NOMO-1 treated with dmso at 0.1 percent for 144 hours (cell line): Measurements from ENCODE around the gene TSC22D2.

Experiments
- DNase-seq: peaks from one replicate; lab custom pipeline; 2025; ENCODE audit not compliant: unreplicated experiment; lab: John Stamatoyannopoulos, UW

The TSC22D2 gene

DNA sequence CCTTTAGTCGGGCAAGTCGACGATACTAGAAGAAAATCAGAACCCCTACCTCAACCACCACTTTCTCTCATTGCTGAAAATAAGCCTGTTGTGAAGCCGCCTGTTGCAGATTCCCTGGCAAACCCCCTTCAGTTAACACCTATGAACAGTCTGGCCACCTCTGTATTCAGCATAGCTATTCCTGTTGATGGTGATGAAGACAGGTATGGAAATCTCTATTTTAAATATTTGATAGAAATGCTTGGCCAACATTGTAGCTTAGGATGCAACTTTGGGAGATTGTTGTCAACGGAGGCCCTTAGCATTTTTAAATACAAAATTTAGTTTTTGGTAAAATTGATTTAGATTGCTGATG is 3.0 kb downstream of the TSC22D2 start:
- no peak for DNase-seq

DNA sequence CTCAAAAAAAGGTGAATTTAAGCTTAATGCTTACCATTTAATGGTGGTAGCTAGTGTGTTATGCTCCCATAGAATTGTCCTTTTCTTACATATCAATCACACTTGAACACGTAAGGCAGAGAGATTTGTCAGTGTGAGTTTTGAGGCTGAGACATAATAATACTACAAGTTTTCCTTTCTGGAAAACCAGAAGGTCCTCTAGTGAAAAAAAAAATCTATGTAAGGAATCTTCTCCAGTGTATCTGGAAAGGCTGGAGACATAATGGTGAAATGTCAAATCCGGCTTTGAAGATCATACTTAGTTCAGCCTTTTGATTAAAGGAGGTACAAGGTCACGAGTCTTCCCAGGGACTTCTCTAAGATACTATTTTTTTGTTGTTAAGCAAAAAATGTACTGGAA is 3.4 kb downstream of the TSC22D2 start:
- DNase-seq = no peak

DNA sequence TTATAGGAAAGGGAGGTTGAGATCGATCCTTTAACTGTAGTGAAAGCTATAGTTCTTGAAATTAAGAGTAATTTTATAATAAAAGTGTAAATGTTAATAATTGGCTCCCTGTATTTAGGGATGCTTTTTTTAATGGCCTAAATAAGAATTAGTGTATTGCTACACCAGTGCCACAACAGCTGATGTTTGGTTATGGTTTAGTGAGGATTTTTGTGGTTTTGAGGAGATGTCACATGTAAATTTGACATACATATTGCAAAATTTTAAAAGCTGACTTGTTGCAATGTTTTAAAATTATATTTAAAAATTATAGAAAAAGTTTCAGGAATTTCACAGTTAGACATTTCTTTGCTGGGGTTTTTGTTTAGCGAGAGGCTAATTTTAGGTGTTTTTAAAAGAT is 3.9 kb downstream of the TSC22D2 start:
- DNase-seq = no peak

DNA sequence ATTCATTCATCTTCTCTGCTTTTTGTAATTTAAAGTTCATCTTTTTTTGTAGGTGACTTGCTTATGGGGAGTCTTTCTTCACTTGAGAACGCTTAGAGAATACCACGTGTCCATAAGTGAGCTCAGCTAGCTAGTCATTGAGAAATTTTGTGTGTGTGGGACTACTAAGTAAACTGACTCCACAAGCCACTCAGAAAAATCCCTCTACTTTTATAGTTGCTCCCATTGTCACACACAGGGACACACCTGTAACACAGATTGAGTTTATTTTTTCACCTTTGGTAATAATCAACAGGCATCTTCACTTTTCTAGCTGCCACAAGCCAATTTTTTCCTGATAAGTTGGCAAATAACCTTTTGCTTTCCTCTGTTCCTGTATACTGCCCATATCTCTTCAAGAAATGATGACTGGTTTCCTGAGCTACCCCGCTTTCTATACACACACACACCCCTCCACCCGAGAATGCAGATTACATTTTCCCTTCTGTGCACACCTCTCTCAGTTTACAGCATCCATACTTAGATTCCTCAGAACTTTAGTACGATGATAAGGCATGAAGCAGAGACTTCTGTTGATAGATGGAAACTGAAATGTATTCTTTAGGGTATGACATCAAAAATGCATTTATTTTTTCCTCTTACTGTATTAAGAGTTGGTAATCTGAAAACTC is 4.6 kb downstream of the TSC22D2 start:
- DNase-seq = no peak

DNA sequence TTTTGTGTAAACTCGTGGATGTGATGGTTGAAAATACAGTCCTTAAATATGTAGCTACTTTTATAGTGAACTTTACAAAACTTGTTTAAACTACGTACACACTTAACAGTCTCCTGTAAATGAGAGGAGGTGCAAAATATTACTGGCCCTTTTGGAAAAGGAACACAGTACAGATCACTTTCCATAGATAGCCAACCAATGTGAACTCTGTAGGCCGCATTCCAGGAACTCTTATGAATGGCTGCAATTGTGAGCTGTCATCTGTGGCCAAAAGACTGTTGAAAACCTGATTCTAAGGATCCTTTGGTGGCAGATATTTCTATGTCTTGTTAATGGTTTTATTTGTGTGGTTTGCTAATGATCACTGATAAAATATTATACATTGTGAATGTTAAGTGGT is 6.2 kb downstream of the TSC22D2 start:
- DNase-seq = no peak

DNA sequence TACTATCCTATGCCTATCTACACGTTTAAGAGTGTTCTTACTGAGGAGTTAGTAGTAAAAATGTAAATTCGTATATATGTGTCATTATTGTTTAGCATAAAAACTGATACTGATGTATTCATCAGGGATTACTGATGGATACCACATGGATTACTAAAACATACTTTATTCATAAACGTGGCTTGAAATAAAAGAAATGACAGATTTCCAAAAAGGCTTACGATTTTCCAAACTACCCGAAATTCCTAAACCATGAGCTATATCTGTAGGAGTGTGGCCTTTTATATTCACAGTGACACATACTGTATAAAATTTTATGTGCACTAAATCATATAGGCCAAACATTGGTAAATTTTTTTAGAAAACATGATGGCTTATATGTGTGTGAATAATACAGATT is 6.9 kb downstream of the TSC22D2 start:
- no peak for DNase-seq

DNA sequence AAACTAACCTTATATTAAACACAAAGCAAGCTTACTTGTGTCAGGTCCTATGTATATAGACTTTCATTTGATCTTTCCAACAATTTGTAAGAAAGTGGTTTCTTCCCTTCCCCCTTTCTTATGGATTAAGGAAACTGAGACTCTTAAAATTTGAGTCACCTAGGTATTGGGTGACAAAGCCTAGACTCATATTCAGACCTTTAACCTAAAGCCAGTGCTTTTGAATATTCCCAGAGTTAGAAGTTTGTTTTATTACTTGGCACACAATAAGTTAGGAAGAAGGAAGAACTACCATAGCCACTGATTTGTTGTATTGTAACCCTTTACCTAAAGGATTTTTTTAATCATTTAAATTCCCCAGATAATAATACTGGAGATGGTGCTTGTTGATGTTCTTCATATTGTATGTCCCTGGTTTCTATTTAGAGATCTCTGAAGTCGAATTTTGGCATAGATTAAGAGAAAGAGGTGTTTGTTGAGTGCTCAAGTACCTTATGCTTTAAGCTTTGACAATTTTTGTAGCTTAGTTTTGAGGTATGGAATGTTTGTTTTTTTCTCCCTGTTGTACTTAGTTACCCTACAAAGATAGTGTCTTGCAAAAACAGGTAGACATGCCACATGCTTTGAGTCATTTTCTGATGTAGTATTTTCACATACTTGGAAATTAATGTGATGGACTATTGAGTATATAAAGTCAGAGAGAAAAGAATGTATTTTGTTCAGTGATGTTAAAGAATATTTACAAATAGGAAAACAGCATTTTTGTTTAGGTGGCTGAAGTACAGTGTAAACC is 11.2 kb downstream of the TSC22D2 start:
- no peak for DNase-seq

DNA sequence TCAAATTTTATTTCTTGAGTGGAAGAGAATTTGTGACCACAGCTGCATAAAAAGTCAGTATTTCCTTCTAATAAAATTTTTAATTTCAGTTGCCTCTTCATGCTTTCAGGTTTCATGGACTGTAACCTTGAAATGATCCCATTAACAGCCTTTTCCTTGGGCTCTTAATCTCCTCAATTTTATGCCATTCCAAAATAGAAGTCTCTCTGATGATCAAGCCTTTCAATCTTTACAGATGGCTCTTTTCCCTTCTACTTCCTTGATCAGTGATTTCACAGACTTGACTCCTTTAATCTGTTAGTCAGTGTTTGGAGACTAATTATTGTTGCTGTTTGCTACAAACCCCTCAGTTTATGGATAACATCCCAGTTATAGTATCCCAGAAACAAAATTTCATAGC is 11.9 kb downstream of the TSC22D2 start:
- no peak for DNase-seq

DNA sequence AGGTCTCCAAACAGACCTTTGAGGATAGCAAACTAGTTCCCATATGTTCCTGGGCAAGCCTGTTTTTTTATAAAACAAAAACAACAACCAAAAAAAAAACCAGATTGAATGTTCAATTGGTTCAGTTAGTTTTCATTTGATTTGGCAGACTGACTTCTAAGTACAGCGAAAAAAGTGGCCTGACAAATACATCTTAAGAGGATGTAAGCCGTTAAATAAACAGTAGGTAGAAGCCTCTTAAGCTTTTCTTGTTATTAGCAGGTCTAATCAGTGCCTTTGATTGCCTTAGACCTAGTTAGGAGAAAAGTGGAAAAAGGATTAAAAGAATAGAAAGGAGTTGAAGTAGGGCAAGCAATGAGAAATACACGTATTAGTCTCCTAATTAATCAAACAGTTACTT is 13.2 kb downstream of the TSC22D2 start:
- no peak for DNase-seq

DNA sequence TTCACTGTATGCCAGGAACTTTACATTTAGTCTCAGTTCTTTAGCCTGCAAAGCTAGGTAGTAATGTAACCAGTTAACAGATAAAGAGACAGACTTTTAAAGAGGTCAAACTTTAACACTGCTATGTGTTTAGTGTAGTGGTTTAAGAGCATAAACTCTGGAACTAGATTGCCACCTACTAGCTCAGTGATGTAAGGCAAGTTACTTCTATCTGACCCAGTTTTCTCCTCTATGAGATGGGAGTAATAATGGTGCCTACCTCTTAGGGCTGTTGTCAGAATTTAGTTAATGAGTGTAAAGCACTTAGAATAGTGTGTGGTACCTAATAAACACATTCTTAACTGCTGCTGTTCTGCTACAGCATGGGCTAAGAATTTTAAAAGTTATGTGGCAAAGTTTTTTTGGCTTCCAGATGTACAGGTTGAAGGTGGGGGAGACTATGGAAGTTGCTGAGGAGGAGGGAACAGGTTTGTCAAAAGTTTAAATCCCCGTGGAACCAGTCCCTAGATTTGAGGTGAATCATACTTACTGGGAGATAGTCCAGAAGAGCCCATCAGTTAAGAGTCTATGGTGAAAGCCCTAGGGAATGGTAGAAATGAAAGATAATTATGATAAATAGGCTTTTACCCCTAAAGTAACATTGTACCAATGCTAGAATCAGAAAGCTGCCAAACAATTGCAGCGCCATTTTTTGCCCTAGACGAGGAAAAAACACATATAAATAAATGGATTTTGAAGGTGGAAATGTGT is 13.9 kb downstream of the TSC22D2 start:
- no peak for DNase-seq

DNA sequence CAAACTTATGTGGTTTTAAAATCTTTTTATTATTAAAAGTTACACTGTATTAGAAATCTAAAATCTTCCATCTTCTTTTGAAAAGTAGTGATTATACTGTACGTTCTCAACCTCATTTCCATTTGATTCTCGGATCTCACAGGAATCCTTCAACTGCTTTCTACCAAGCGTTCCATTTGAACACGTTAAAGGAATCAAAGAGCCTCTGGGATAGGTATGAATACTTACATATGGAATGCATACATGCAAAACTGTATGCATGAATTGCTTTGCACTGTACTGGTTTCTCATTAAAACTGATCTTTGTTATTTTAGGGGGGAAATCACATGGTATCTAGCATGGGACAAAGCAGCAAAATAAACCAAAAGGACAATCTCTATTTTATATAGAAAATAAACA is 14.8 kb downstream of the TSC22D2 start:
- no peak for DNase-seq

DNA sequence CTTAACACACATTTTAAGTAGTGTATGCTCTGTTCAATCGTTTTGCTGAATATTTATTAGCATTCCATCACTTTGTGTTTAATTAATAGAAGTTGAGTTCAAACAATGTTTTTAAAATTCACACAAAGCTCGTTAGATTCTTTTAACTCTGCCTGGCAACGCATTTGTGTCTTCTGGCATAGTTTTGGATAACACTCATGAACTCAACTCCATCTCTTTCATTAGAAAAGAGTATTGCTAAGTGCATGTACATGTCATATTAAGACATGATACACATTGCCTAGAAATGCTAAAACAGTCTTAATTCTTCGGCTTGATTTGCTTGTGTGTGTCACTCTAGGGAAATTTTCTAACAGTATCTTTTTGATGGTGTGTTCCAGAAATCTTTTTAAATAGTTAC is 15.7 kb downstream of the TSC22D2 start:
- no peak for DNase-seq

DNA sequence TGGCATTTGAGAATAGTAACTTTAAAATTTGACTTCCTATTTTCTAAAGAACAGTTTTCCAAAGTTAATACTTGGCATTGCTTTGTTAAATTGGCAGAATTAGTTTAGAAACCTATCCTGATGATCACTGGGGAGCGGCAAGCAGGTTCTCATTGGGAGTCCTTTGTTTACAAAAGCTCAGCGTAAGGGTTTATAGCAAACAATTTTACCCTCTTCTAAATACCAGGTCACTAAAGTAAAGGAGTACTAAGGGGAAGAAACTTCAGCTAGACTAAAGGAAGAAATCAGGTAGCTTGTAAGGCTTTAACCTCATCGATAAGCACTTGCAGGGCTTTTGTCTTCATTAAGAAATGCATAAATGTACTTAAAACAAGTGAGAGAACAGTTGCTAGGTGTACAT is 18.2 kb downstream of the TSC22D2 start:
- no peak for DNase-seq

DNA sequence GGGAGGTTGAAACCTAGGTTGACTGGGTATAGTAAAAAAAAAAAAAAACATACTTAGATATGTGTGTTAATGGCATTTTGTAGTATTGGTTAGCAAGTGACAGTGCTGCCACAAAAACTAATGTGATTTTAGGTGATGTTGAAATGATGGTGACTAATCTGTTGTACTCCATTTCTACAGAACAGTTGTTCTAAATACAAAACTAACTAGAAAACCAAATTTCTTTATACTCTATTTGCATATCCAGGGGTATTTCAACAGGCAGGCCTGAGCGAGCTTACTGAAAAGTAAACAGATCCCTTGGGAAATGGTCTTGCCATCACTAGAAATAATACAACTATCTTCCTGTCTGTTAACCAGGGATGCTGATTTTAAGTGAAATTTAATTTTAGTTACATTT is 20.5 kb downstream of the TSC22D2 start:
- DNase-seq = no peak

DNA sequence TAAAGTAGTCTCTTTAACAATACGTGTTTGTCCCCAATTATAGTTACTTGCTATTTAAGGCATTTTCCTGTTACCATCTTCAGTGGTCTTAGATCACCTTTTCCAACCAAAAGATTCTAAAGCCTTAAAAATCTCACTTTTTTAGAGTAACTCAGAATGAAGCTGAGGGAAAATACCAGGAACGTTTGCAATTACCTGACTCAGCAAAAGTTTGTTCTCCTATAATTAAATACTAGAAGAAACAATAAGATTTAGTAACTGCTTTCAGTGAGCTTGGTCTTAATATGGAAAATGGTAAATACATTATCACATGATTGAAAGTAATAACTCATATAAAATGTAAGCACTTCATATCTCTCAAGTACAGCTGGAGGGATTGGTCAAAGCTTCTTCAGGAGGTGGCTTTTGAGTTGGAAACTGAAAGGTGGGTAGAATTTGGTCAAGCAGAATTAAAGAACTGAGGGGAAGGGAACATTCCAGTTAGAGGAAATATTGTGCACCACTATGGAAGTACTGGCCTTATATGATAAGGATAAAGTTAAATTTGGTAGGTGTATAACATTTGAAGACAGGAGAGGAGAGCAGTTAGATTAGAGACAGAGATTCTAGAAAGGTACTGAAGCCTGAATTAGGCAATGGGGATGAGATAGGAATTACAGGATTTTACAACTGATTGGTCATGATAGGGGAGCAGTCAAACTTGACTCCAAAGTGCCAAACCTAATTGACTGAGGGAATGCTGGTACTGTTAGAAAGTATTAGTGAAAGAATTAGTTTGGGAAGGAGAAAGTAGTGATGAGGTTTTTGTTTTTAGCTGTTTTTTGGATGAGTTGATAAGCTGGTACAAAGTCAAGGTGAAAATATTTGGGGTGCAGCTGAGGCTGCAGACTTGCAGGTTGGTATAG is 21.9 kb downstream of the TSC22D2 start:
- DNase-seq = no peak

DNA sequence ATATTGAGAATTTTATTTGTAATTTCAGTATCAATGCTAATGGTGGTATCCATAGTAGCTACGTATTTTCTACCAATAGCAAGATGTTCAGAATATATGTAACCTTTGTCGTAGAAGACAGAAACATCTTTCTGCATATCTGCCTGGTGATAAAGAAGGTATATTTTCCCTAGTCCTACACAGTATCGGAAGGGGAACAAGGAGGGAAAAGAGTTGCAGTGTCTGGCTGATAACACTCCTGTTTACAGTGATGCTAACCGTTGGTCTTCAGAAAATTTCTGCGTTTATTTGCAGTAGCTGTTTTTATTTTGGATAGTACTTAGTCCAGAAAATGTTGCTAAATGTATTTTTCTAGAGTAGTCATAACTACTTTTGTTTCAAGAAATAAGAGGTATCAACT is 25.2 kb downstream of the TSC22D2 start:
- DNase-seq = no peak

DNA sequence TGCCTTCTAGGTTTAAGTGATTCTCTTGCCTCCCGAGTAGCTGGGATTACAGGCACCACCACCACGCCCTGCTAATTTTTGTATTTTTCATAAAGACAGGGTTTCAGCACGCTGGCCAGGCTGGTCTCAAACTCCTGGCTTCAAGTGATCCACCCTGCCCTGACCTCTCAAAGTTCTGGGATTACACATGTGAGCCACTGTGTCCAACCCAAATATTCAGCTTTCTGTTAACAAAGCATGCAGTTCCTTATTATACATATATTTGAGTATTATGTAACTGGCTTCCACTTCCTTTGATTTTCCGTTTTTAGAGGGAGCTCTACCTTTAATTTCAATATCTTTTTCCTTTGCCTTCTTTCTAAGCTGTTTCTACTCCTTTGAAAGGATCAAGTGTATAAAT is 26.1 kb downstream of the TSC22D2 start:
- no peak for DNase-seq

DNA sequence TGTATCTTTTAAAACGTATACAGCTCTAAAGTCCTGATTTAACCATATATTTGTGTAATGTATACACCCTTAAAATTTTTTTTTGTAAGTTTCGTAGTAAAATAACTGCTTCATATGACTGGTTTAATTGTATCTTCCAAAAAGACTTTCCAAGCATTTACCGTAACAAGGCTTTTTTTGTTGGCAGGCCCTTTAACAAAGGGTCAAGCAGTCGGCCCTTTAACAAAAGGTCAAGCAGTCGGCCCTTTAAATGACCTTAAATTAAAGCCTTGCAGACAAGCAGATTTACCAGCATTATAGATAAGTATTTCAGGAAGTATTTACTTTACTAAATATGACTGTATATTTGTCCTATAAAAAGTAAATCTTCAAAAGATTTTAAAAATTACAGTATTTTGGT is 28.1 kb downstream of the TSC22D2 start:
- no peak for DNase-seq

DNA sequence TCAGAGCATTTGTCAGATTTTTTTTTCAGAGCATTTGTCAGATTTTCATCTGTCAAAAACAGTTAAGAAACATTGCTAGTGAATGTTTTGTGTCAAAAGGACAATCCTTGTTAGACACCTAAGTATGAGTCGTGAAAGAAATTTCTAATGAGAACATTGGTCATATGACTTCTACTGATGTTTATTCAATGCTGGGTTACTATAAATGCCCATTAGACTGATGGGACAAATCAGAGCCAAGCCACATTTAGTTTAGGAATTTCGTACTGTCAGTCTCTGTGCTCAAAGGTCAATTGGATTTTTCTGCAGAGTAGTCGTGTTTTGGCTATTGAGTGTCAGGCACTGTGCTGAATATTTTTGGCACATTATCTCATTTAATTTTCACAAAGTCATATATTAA is 31.6 kb downstream of the TSC22D2 start:
- no peak for DNase-seq

DNA sequence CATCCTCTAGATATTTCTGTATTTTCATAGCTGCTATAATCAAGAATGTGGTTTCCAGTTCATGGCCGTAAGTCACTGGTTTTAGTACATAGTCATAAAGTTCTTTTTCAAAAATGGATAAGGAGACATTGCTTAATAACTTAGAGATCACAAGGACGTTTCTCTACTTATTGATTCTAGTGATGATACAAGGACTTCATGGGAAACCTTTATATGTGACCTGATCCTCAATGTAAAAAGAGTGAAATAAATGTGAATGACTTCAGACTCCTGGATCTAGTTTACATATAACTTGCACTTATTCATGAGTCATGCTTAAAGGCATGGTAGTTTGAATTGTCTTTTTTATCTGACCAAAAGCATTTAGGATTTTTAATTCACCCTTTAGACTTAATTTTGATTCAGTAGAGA is 35.2 kb downstream of the TSC22D2 start:
- DNase-seq = no peak

DNA sequence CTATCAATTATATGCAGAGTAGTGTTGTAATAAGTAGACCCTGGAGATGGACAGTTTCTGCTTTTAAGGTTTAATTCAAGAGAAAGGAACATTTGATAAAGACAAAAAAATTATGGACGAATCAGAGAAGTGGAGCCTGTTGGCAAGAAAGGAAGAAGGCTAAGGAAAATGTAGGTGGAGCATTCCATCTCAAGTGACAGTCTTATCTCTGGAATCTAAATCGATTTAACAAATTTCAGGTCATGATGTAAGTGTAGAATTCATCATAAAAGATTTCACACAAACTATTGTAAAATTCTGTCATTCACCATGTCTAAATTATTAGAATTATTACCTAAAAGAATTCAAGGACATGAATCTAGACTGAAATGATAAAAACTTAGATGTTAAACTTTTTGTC is 36.3 kb downstream of the TSC22D2 start:
- no peak for DNase-seq
